ENCODE results near the gene TMOD3.
A peak's percentile ranks its signal among the peaks of the same experiment; 100 is the strongest.
"Not testable (repeated sequence)": the region's sequence is repeated elsewhere in the genome, so short reads cannot be mapped to it uniquely, and the experiment has no call there.

The TMOD3 gene

GRCh38 chr15:51829376-51830275 is at the start of gene TMOD3:
TMOD3 (plus strand) TSS chr15:51829653; CDS start chr15:51862885, 33,232 bp downstream.
- DNase-seq (ENCODE audit: low read depth) = peak; percentile 88

GRCh38 chr15:51780636-51781035 is 48.8 kb upstream of the TMOD3 start:
- DNase-seq (ENCODE audit: low read depth) = no peak

- no peak for DNase-seq (ENCODE audit: low read depth)
Observed at GRCh38 chr15:51781506-51781905, 47.9 kb upstream of the TMOD3 start.

- DNase-seq (ENCODE audit: low read depth) = no peak
Observed at GRCh38 chr15:51782357-51782896, 47.0 kb upstream of the TMOD3 start.

GRCh38 chr15:51783967-51784366 is 45.5 kb upstream of the TMOD3 start:
- DNase-seq (ENCODE audit: low read depth) = no peak

- DNase-seq (ENCODE audit: low read depth) = not testable (repeated sequence)
Observed at GRCh38 chr15:51787130-51787529, 42.3 kb upstream of the TMOD3 start.

GRCh38 chr15:51792474-51792873 is 37.0 kb upstream of the TMOD3 start:
- not testable (repeated sequence) for DNase-seq (ENCODE audit: low read depth)

- no peak for DNase-seq (ENCODE audit: low read depth)
Observed at GRCh38 chr15:51793521-51794305, 35.7 kb upstream of the TMOD3 start.

- DNase-seq (ENCODE audit: low read depth) = no peak
Observed at GRCh38 chr15:51796847-51797401, 32.5 kb upstream of the TMOD3 start.

GRCh38 chr15:51798281-51798680 is 31.2 kb upstream of the TMOD3 start:
- no peak for DNase-seq (ENCODE audit: low read depth)

- no peak for DNase-seq (ENCODE audit: low read depth)
Observed at GRCh38 chr15:51799282-51800252, 29.9 kb upstream of the TMOD3 start.

GRCh38 chr15:51801391-51801835 is 28.0 kb upstream of the TMOD3 start:
- no peak for DNase-seq (ENCODE audit: low read depth)

GRCh38 chr15:51802593-51802992 is 26.9 kb upstream of the TMOD3 start:
- no peak for DNase-seq (ENCODE audit: low read depth)

- DNase-seq (ENCODE audit: low read depth) = no peak
Observed at GRCh38 chr15:51803965-51804364, 25.5 kb upstream of the TMOD3 start.

GRCh38 chr15:51806123-51806522 is 23.3 kb upstream of the TMOD3 start:
- DNase-seq (ENCODE audit: low read depth) = no peak

- DNase-seq (ENCODE audit: low read depth) = no peak
Observed at GRCh38 chr15:51809457-51809856, 20.0 kb upstream of the TMOD3 start.

- no peak for DNase-seq (ENCODE audit: low read depth)
Observed at GRCh38 chr15:51812598-51812997, 16.9 kb upstream of the TMOD3 start.

GRCh38 chr15:51814606-51815005 is 14.8 kb upstream of the TMOD3 start:
- no peak for DNase-seq (ENCODE audit: low read depth)

GRCh38 chr15:51816611-51817010 is 12.8 kb upstream of the TMOD3 start:
- DNase-seq (ENCODE audit: low read depth) = no peak

GRCh38 chr15:51818150-51818549 is 11.3 kb upstream of the TMOD3 start:
- no peak for DNase-seq (ENCODE audit: low read depth)

GRCh38 chr15:51825698-51826097 is 3.8 kb upstream of the TMOD3 start:
- DNase-seq (ENCODE audit: low read depth) = no peak

Data from stimulated activated CD8-positive, alpha-beta memory T cell treated with anti-CD3 and anti-CD28 coated beads, Interleukin-7, amount 100 ng/mL, for 24 hours (primary cell).